Stimulated activated CD4-positive, alpha-beta T cell treated with anti-CD3 and anti-CD28 coated beads, TNF-alpha, amount 100 ng/mL, for 1 hour (primary cell): ENCODE measurements around the gene KBTBD8.
A peak's percentile ranks its signal among the peaks of the same experiment; 100 is the strongest.

Source experiments
- DNase-seq, 3 donors: peaks; one replicate each; pipeline ENCODE4 v3.0.0-alpha.2; 2020; ENCODE audit warnings: low read depth in 3 of 3, low spot score in 1 of 3

Gene KBTBD8, protein sequence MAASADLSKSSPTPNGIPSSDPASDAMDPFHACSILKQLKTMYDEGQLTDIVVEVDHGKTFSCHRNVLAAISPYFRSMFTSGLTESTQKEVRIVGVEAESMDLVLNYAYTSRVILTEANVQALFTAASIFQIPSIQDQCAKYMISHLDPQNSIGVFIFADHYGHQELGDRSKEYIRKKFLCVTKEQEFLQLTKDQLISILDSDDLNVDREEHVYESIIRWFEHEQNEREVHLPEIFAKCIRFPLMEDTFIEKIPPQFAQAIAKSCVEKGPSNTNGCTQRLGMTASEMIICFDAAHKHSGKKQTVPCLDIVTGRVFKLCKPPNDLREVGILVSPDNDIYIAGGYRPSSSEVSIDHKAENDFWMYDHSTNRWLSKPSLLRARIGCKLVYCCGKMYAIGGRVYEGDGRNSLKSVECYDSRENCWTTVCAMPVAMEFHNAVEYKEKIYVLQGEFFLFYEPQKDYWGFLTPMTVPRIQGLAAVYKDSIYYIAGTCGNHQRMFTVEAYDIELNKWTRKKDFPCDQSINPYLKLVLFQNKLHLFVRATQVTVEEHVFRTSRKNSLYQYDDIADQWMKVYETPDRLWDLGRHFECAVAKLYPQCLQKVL

DNA sequence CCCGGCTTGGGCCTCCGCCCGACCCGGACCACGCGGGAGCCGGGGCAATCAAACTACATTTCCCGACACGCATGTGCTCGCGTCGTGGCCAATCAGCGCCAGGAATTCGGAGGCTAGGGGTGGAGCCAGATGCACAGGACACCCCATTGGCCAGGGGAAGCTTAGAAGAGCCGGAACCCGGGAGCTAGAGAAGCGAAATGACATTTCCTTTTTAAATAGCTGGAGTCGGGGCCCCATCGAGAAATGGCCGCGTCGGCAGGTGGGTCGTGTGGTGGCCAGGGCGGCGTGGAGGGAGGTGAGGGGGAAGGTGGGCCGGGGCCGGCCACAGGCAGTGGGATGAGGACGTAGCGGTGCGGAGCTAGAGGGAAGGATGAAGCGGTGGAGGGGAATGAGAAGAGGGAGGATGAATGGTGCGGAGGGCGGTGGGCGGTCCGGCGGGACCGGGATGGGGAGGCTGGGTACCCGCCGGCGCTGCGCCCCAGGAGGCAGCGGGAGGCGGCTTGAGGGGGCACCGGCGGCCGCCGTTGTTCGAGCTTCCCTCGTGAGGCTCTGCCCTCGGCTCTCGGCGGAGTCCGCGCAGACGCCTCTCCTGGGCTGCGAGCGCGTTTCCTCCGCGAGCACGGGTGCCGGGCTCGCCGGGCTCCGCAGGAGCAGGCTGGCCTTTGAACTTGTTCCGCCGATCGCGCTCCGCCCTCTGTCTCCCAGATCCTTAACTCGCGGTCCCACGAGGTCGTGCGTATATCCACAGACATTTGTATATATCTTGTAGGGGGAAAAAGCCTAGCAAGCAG, at the start of gene KBTBD8:
Gene KBTBD8 (plus strand): TSS at position 195 of the 791 bp plus-strand sequence. CDS start 49 bp downstream, at position 244.
- peak; percentile 87 to 94 (median 88) for DNase-seq

DNA sequence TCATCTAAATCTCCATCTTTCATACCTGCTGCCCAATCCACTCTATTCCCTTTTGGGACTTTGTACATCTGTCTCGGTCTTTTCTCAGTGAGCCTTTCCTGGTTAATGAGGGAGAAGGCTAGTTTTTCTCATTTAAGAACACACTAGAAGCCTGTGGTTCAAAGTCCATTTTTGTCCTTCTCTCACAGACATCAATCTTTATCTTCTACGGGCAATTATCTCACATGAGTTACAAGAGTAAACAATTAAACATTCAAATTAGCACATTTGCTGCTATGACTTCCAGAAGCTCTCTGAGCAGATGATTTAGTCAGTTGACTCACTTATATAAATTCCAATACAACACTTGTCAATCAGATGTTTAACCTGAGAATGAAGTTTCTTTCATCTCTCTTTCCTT, 49.3 kb upstream of the KBTBD8 start:
- no peak for DNase-seq

DNA sequence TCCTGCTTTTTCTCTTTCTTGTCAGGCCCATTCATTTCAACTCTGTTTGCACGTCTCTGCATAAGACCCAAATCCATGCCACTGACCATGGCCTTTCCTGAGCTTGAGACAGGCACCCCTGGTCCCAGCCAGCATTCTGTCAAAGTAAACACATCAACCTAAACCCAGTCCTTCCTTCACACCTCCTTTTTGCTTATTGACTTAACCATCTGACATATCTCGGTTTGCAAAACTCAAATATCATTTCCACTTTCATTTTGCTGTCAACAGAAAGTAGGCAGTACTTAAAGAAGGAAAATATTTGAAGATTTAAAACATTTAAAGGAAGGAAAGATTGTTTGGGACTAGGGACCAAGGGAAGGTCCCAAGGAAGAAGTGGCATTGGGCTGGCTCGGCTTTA, 48.2 kb upstream of the KBTBD8 start:
- no peak for DNase-seq

DNA sequence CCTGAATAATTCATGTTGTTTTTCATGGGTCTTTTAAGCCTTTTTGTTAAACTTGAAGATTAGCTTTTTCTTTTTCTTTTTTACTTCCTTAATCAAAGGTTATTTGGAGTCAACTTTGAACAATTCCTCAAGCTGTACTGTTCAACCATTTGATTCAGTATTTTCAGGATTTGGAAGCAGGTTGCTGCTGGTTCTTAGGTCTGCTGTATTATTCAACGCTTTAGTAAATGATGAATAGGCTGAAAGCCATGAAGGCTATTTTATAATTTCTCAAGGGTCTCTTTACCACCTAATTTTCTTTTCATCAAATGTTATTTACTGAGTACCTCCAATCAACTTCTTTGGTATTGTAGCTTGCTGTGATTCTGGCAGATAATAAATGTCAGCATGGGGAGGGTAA, 45.8 kb upstream of the KBTBD8 start:
- no peak for DNase-seq

DNA sequence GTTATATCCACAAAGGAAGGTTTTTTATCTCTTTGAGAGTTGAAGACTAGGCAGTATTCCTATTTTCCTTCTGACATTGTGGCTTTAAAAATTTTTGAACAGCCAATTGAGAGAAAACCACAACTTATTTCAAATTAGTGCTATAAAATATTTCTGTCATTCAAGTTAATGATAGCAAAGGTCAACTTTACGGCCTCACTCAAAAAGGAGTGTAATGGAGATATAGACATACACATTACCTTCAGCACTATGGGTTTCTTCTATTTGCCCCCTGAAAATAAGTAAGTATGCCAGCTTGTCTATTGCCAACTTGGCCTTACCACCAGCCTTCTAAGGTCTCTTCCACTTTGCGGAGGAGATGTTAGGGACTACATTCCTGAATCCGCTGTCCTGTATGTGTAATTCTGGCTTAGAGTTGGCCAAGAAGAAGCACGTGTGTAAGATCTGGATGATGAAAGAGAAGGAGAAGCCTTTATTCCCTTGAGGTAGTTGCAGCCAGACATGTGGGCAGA, 44.1 kb upstream of the KBTBD8 start:
- no peak for DNase-seq

DNA sequence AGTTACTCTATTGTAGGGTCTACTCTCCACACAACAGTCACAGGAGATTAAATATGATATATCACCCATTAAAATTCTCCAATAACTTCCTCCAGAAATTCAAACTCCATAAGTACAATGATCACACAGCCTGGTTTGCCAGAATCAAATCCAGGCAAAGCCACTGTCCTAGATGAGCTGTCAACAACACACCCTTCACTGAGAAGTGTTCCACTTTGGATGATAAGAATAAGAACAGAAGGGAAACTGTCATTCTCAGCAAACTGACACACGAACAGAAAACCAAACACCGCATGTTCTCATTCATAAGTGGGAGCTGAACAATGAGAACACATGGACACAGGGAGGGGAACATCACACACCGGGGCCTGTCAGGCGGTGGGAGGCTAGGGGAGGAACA, 41.4 kb upstream of the KBTBD8 start:
- DNase-seq = no peak

DNA sequence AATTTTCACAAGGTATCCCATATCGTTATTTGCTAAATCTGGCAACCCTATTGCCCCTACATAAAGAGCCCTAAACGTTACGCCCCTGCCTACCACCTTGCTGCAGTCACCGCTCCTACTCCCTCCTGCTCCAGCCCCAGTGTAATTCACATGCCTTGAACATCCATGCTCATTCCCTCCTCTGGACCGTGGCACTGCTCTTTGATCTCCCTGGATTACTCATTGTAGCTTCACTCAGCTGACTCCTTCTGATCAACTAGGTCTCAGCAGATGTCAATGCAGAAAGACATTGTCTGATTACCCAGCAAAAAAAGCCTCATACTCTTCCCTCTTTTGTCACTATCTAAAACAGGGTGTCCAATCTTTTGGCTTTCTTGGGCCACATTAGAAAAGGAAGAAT, 40.7 kb upstream of the KBTBD8 start:
- no peak for DNase-seq

DNA sequence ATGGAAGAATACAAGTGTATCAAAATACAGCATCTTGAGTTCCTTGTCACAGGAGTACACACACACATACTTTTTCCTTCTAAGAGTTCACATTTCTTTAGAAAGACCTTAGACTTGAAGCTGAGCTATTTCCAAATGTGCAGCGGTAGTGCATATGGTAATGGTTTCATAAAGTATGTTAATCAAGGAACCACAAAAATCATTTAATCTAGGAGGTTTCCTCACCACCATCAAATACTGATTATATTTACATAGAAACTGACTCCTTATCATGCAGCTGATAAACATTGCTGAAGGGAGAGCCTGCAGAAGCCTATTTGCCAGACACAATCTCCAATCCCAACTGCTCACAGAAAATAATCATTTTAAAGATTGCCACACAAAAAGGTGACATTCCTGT, 40.0 kb upstream of the KBTBD8 start:
- no peak for DNase-seq

DNA sequence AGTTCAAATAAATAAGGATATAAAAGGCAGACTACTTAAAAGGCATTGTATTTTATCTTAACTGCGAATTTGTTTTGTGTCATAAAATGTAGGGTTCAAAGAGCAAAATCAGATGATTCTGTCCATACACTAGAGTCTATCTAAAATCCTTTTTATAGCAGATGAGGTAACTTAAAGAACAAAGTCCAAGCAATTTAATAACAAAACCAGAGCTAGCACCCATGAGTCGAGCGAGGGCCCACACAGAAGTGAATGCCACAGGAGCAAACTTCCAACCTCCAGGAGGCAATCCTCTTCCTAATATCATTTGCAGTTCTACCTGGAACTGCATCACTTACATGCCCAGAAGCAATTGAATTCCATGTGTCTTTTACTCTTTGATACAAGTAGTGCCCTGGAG, 35.4 kb upstream of the KBTBD8 start:
- DNase-seq = no peak

DNA sequence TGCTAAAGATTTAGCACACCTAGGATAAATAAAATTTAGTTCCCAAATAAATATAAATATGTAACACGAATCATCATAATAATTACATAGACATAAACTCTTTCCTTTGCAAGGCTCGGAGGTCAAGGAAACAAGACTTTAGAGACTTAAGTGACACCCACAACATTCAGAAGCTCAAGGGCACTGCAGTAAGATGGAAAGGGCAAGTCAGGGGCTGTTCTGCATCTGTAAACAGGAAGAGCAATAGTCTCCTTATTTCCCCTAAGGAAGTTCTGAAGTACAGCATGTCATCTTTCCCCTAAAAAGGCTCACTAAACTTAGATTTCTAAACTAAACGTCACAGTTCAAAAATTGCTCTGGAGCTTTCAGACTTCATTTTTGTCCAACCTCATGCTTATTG, 26.9 kb upstream of the KBTBD8 start:
- DNase-seq = no peak

DNA sequence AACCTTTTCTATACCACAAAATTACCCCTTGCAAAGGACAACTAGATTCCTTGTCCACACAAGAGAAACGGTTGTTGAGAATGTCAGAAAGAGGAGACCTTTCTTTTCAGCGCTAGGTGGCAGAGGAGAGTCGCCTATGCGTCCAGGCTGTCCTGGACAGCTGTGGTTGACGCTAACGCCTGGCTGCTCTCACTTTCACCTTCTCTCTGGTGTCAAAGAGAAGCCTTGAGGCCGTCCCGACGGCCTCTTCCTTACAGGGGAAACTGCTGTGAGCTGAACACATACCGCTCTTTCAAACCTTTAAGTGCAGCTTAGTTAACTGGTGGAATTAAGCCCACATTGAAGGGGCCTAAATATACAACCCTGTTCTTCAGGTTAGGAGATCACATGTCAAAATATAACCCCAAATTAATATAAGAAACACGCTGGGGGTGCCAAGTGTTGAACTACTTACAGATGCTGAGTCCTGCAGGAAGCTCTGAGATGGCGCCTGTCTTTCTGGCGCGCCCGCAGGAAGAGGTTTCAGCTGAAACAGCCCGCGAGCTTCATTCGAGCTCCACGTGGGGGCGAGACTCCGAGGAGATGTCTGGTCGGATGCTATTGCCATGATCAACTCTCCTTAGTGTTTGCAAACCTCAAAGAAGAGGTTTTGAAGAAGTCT, 26.1 kb upstream of the KBTBD8 start:
- DNase-seq = peak in 2 of 3 donors; percentile 26 to 28

DNA sequence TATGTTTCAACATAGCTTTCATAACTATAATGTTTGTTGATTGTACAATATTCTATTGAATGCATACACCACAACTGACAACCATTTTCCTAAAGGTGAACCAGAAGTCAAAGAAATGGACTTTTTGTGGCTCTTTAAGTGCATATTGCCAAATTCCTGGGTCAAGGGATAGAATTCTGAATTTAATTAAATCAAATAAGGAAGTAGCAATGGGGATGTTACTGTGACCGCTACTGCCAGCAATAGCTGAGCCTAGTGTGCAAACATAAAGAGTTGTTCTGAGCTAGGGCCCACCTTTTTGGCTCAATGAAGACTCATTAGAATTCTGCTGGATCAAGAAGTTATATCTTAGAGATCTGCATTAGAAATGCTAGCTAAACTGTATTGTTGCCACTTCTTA, 17.3 kb upstream of the KBTBD8 start:
- DNase-seq = no peak

DNA sequence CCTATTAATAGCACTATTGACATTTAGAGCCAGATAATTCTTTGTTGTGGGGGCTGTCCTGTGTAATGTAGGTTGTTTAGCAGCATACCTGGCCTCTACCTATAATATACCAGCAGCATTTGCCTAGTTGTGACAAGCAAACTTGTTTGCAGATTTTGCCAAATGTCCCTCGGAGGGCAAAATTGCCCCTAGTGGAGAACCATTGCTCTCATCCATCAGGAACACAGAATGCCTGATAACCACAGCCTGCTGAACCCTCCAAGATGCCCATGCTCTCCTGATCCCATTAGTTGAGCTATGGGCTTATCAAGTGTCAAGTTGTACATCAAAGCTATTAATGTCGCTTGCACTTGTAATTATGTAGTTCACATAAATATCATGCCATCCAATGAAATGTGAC, 15.0 kb upstream of the KBTBD8 start:
- no peak for DNase-seq

DNA sequence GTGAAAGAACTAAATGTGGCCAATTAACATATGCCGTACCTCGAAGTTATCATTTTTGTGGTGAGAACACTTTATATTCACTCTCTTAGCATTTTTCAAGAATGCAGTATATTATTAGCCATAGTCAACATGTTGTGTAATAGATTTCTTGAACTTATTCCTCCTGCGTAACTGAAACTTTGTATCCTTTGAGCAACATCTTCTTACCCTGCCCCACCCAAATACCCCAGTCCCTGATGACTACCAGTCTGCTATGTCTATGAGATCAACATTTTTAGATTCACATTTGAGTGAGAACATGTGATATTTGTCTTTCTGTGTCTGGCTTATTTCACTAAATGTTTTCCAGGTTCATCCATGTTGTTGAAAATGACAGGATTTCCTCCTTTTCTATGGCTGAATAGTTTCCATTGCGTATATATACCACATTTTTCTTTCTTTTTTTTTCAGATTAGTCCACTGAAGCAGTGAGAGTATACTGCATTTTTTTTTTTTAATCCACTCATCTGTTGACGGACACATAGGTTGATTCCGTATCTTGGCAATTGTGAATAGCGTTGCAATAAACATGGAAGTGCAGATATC, 12.7 kb upstream of the KBTBD8 start:
- DNase-seq = no peak

DNA sequence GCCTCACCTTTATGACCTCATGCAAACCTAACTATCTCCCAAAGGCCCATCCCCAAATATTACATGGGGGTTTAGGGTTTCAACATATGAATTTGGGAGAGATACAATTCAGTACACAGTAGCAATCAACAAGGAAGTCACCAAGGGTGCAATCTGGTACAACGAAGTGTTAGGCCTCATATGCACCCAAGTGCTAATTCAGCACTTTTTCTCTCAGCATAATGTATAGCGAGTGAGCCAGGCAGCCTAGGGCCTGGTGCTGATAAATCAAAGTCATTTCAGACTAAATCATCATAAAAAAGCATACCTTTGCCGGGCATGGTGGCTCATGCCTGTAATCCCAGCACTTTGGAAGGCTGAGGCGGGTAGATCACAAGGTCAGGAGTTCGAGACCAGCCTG, 11.7 kb upstream of the KBTBD8 start:
- no peak for DNase-seq

DNA sequence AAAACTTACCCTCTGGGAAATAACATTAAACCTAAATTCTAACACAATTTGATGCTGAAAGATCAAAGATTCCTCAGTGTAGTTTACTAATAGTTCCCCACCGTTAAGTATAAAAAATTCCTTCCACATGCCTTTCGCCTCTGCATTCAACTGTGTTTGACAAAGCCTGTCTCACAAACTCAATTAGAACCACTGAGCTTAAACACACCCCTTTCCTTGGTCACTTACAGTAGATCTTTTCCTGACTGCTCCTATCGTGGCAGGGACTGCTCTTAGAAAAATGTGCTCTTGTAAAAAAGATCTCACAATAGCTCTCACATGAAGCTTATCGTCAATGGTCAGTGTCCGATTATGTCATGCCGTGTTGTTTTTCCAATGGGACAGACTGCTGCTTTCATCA, 8.9 kb upstream of the KBTBD8 start:
- DNase-seq = no peak

DNA sequence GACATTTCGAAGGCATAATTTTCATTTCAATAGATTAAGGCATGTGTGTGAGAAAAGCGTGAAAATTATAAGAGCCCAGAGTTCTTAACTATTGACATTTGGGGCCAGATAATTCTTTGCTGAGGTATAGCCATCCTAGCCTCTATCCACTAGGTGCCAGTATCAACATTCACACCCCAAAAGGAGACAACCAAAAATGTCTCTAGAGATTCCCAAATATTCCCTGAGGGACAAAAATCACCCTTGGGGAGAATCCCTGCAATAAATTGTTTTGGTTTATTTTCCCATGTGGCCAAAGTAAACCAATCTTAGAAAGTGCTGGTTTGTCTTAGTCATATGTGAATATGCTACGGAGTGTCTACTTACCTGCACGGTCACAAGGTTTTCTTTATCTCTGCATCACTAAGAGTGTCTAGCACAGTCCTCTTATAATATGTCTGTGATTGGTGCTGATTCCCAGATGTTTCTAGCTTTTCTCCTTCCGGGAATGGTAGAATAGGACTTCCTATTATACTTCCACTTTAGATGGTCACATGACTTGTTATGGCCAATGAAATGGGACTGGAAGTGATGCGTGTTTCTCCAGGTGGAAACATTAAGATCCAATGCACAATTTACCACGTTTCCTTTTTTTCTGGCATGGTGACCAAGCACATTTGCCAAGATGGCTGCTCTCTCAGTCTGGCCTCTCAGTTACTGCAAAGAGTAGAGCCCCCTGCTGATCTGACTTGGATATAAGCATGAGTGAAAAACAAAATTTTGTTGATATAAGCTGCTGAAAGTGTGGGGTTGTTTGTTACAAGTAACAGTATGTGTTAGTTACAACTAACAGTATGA, 8.0 kb upstream of the KBTBD8 start:
- DNase-seq = no peak

DNA sequence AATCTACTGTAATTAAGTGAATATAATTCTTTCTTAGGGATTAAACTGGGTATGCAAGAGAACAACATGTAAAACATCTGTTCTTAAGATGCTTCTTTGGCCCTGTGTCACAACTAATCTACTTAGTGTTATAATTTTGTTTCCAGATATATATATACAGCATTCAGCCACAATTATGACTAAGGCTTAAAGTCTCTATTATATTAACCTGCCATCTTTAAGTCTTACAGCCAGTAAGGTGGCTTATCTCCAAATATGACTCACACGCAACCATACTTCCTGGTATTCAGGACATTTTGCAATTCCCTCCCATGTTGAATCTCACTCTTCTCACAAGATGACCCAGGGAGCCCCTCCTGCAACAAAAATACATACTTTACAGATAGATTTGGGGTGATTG, 6.6 kb upstream of the KBTBD8 start:
- no peak for DNase-seq

DNA sequence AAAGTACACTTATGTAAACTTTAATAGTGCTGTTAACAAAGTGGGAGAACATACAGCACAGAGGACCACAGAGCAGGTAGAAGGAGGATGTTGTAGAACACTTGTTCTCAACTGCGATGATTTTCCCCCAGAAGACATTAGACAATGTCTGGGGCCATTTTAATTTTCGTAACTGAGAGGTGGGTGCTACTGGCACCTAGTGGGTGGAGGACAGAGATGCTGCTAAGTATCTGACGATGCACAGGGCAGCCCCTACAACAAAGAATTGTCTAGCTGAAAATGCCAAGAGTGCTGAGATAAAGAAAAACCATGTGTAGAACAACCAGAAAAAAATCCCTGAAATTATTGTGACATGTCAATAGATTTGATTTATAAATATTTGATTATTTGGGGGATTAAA, 5.0 kb upstream of the KBTBD8 start:
- no peak for DNase-seq

DNA sequence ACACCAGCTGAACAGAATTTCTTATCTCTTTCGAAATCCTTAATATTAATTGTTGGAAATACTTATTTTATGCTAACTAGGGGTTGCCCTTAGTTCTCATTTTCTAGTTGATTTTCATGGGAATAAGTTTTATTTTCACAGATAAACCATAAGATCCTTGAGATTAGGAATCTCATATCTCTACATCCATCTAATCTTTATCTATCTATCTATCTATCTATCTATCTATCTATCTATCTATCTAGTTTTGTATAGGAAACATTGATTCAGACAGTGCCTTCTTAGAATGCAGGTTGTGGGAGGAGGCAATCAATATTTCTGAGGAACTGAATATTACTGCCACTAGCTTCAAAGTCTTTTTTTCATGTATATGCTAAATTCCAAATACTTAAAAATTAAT, 3.5 kb upstream of the KBTBD8 start:
- no peak for DNase-seq
